GM20431 (cell line): ENCODE data around the gene ANKRD36C.
"Not testable (repeated sequence)": the region's sequence is repeated elsewhere in the genome, so short reads cannot be mapped to it uniquely, and the experiment has no call there.

Experiments used
- in situ Hi-C: fragments of 300-500 bp; cut with MseI, MboI; formaldehyde crosslinking; loops from one replicate; pipeline ENCODE4 v1.15.0; 2020; ENCODE audit warnings: low sequenced_read_pairs; ENCODE audit not compliant: unreplicated experiment

ANKRD36C gene

GRCh38 chr2:95834077-95835013 lies 157.3 kb downstream of the ANKRD36C start:
- in situ Hi-C loops = not testable (repeated sequence)

- in situ Hi-C loops = not testable (repeated sequence)
Measured at GRCh38 chr2:95824218-95824617, 167.4 kb downstream of the ANKRD36C start.

- in situ Hi-C loops = not testable (repeated sequence)
Measured at GRCh38 chr2:95817521-95817920, 174.1 kb downstream of the ANKRD36C start.

GRCh38 chr2:95813311-95813710 lies 178.3 kb downstream of the ANKRD36C start:
- in situ Hi-C loops = not testable (repeated sequence)

GRCh38 chr2:95799892-95800291 lies 191.7 kb downstream of the ANKRD36C start:
- in situ Hi-C loops = no loop called here

- in situ Hi-C loops = not testable (repeated sequence)
Measured at GRCh38 chr2:95799147-95799889, 192.3 kb downstream of the ANKRD36C start.

- in situ Hi-C loops = not testable (repeated sequence)
Measured at GRCh38 chr2:95796249-95797099, 195.2 kb downstream of the ANKRD36C start.

GRCh38 chr2:95793970-95794369 lies 197.7 kb downstream of the ANKRD36C start:
- in situ Hi-C loops = not testable (repeated sequence)

GRCh38 chr2:95790180-95790579 lies 201.4 kb downstream of the ANKRD36C start:
- in situ Hi-C loops = not testable (repeated sequence)

GRCh38 chr2:95789385-95789784 lies 202.2 kb downstream of the ANKRD36C start:
- in situ Hi-C loops = not testable (repeated sequence)

- in situ Hi-C loops = not testable (repeated sequence)
Measured at GRCh38 chr2:95788642-95789041, 203.0 kb downstream of the ANKRD36C start.
